HCT116 (cell line): Measurements from ENCODE around the gene DMD.

Source experiments
- CBX3 ChIP-seq: IDR thresholded peaks from 2 replicates; pipeline ENCODE4 v1.6.1; 2012; ENCODE audit warnings: low read depth
- EZH2 ChIP-seq: fragments of 200-600 bp; sonication (generic); IDR thresholded peaks from 2 replicates; pipeline ENCODE4 v1.6.1; 2017; ENCODE audit warnings: antibody characterized with exemption, mixed run types
- EZH2phosphoT487 ChIP-seq: fragments of 200-600 bp; IDR thresholded peaks from 2 replicates; pipeline ENCODE4 v1.6.1; 2018; ENCODE audit warnings: antibody characterized with exemption, borderline replicate concordance
- POLR2A ChIP-seq: IDR thresholded peaks from 2 replicates; pipeline ENCODE4 v1.7.0; 2011; ENCODE audit warnings: borderline replicate concordance; ENCODE audit not compliant: insufficient read depth, insufficient read length; ENCODE audit errors: extremely low read depth
- POLR2AphosphoS5 ChIP-seq: IDR thresholded peaks from 2 replicates; pipeline ENCODE4 v1.6.1; 2011; ENCODE audit warnings: mild to moderate bottlenecking, low read depth, low read length, moderate library complexity
- SP1 ChIP-seq: IDR thresholded peaks from 2 replicates; pipeline ENCODE4 v1.6.1; 2012; ENCODE audit warnings: low read depth
- YY1 ChIP-seq: IDR thresholded peaks from 2 replicates; pipeline ENCODE4 v1.6.1; 2011; ENCODE audit warnings: low read length, low read depth, moderate library complexity, mild to moderate bottlenecking; ENCODE audit not compliant: insufficient replicate concordance; ENCODE audit errors: extremely low read depth
- TF ChIP-seq, protein P1 (sequence below), 3 experiments: fragments of 200-600 bp in 1 of 3; sonication (generic) in 1 of 3; IDR thresholded peaks in 2 of 3; conservative IDR thresholded peaks in 1 of 3; 2 replicates each; pipeline ENCODE4 v1.5.1; 2012 to 2017; ENCODE audit warnings: low read depth in 2 of 3, low read length in 2 of 3, antibody characterized with exemption in 1 of 3, borderline replicate concordance in 1 of 3, control low read depth in 1 of 3, mild to moderate bottlenecking in 1 of 3, mixed read lengths in 1 of 3, mixed run types in 1 of 3, moderate library complexity in 1 of 3; ENCODE audit not compliant: insufficient read depth in 1 of 3

DNA sequence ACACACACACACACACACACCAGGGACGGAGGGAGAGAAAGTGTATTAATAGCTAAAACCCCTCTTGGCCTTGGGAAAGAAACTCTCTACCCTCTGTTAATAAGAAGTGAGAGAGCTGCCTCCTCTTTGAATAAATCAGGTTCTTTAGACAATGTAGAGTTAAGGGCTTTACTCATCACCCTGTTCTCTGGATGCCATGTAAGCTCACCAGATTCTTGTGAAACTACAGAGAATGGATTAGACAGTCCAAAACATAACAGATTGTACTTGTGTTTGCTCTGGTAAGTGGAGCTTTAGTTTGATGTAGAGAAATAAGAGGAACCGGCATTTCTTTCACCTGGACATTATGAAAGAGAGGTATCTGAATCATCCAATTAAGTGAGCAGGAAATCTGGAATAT lies 263.2 kb downstream of the DMD start:
- TF ChIP-seq POLR2A (no peak), POLR2AphosphoS5 (no peak), SP1 (no peak), EZH2 (no peak), CBX3 (no peak), YY1 (no peak), EZH2phosphoT487 (no peak)
- TF ChIP-seq, protein P1, sequence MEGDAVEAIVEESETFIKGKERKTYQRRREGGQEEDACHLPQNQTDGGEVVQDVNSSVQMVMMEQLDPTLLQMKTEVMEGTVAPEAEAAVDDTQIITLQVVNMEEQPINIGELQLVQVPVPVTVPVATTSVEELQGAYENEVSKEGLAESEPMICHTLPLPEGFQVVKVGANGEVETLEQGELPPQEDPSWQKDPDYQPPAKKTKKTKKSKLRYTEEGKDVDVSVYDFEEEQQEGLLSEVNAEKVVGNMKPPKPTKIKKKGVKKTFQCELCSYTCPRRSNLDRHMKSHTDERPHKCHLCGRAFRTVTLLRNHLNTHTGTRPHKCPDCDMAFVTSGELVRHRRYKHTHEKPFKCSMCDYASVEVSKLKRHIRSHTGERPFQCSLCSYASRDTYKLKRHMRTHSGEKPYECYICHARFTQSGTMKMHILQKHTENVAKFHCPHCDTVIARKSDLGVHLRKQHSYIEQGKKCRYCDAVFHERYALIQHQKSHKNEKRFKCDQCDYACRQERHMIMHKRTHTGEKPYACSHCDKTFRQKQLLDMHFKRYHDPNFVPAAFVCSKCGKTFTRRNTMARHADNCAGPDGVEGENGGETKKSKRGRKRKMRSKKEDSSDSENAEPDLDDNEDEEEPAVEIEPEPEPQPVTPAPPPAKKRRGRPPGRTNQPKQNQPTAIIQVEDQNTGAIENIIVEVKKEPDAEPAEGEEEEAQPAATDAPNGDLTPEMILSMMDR (IDR thresholded peaks at IDR 0.05 in 2 of 3, conservative IDR thresholded peaks at IDR 0.05 in 1 of 3; ENCODE audit: borderline replicate concordance in 1 of 3, insufficient read depth in 1 of 3, low read depth in 2 of 3, low read length in 2 of 3), result no peak
